GM23338 (cell line): ENCODE data around the gene WDR31. TPM values are rescaled to one million over a fixed set of nuclear protein-coding genes. Genes with fewer than 3 reads are reported as not detected.
"Not testable (repeated sequence)": the region's sequence is repeated elsewhere in the genome, so short reads cannot be mapped to it uniquely, and the experiment has no call there.

Source experiments
- ATAC-seq: fragments of 200-7000 bp; cut with Tn5 transposase; 3 replicates; pipeline ENCODE4 v1.9.1; 2020
- DNase-seq: peaks from one replicate; pipeline ENCODE4 v3.0.0-alpha.2; 2015; ENCODE audit warnings: low spot score
- H2AFZ ChIP-seq: fragments of 200-600 bp; sonication (generic); 2 replicates; pipeline ENCODE4 v1.8.0; 2016; ENCODE audit warnings: antibody characterized with exemption, mild to moderate bottlenecking, moderate library complexity
- H3F3A ChIP-seq: fragments of 200-600 bp; sonication (generic); replicated peaks from 2 replicates; pipeline ENCODE4 v1.8.0; 2017; ENCODE audit warnings: antibody characterized with exemption, mixed run types, low read depth
- H3K27ac ChIP-seq: fragments of 200-600 bp; sonication (generic); 2 replicates; pipeline ENCODE4 v1.6.1; 2016; ENCODE audit warnings: low read depth
- H3K27me3 ChIP-seq: fragments of 200-600 bp; sonication (generic); 2 replicates; pipeline ENCODE4 v1.8.0; 2016; ENCODE audit warnings: mild to moderate bottlenecking, mixed run types, moderate library complexity; ENCODE audit not compliant: insufficient read depth
- H3K36me3 ChIP-seq: fragments of 200-600 bp; sonication (generic); 2 replicates; pipeline ENCODE4 v1.8.0; 2016; ENCODE audit warnings: mild to moderate bottlenecking; ENCODE audit not compliant: insufficient read depth
- H3K4me1 ChIP-seq: fragments of 200-600 bp; sonication (generic); 2 replicates; pipeline ENCODE4 v1.8.0; 2016; ENCODE audit warnings: mild to moderate bottlenecking, moderate library complexity; ENCODE audit not compliant: insufficient read depth
- H3K4me2 ChIP-seq: fragments of 200-600 bp; sonication (generic); 2 replicates; pipeline ENCODE4 v1.7.1; 2017; ENCODE audit warnings: mixed run types
- H3K4me3 ChIP-seq: fragments of 200-600 bp; sonication (generic); 2 replicates; pipeline ENCODE4 v1.6.1; 2016; ENCODE audit warnings: mixed run types
- H3K79me2 ChIP-seq: fragments of 200-600 bp; sonication (generic); replicated peaks from 2 replicates; pipeline ENCODE4 v1.8.0; 2017; ENCODE audit warnings: mild to moderate bottlenecking; ENCODE audit not compliant: insufficient read depth
- H3K9me2 ChIP-seq: fragments of 200-600 bp; sonication (generic); 2 replicates; pipeline ENCODE4 v1.8.0; 2017; ENCODE audit not compliant: insufficient read depth
- H4K20me1 ChIP-seq: fragments of 200-600 bp; sonication (generic); replicated peaks from 2 replicates; pipeline ENCODE4 v1.8.0; 2017; ENCODE audit warnings: mild to moderate bottlenecking; ENCODE audit not compliant: insufficient read depth
- H3K27ac Mint-ChIP-seq: 2 replicates; pipeline ENCODE4 v1.8.0; 2020; ENCODE audit warnings: inconsistent platforms, mild to moderate bottlenecking, moderate library complexity, mixed read lengths
- H3K27me3 Mint-ChIP-seq: 3 replicates; pipeline ENCODE4 v1.8.0; 2022; ENCODE audit warnings: low read depth, mild to moderate bottlenecking, moderate library complexity, mixed read lengths, inconsistent platforms; ENCODE audit not compliant: insufficient read depth, poor library complexity
- H3K36me3 Mint-ChIP-seq: 3 replicates; pipeline ENCODE4 v1.8.0; 2021; ENCODE audit warnings: low read depth, mild to moderate bottlenecking, inconsistent platforms, moderate library complexity, mixed read lengths
- H3K4me1 Mint-ChIP-seq: 3 replicates; pipeline ENCODE4 v1.8.0; 2020; ENCODE audit warnings: mild to moderate bottlenecking, inconsistent platforms, mixed read lengths
- H3K4me3 Mint-ChIP-seq: 3 replicates; pipeline ENCODE4 v1.8.0; 2021; ENCODE audit warnings: moderate library complexity, mild to moderate bottlenecking, inconsistent platforms, mixed read lengths
- H3K9me3 Mint-ChIP-seq: 3 replicates; pipeline ENCODE4 v1.8.0; 2020; ENCODE audit warnings: moderate library complexity, mild to moderate bottlenecking, inconsistent platforms, mixed read lengths
- CTCF ChIP-seq, 2 experiments: fragments of 200-600 bp in 1 of 2; sonication (generic) in 1 of 2; conservative IDR thresholded peaks; 2 replicates each; pipeline versions ENCODE4 v1.5.1 to v1.6.1; 2016 to 2017; ENCODE audit warnings: antibody characterized with exemption in 2 of 2, low read depth in 2 of 2, mild to moderate bottlenecking in 2 of 2, moderate library complexity in 1 of 2
- EZH2 ChIP-seq: fragments of 200-600 bp; sonication (generic); IDR thresholded peaks from one replicate; pipeline ENCODE4 v1.8.0; 2017; ENCODE audit warnings: antibody characterized with exemption, mild to moderate bottlenecking, low read depth; ENCODE audit not compliant: unreplicated experiment
- EZH2phosphoT487 ChIP-seq: fragments of 200-600 bp; sonication (generic); IDR thresholded peaks from one replicate; pipeline ENCODE4 v1.8.1; 2018; ENCODE audit warnings: antibody characterized with exemption; ENCODE audit not compliant: unreplicated experiment
- NANOG ChIP-seq: IDR thresholded peaks from 2 replicates; pipeline ENCODE4 v1.6.1; 2016; ENCODE audit warnings: antibody characterized with exemption, borderline replicate concordance
- STAT1 ChIP-seq: IDR thresholded peaks from one replicate; pipeline ENCODE4 v1.6.1; 2016; ENCODE audit warnings: antibody characterized with exemption; ENCODE audit not compliant: unreplicated experiment
- polyA plus RNA-seq: library from polyadenylated mRNA; unstranded; fragments of >200 nt; fragmentation: Nextera tagmentation; extraction: Ambion mirVana; gene quantifications from 2 replicates; pipeline ENCODE4 v1.2.1, GENCODE V29; 2016
- total RNA-seq: library from RNA; depleted of rRNA; stranded (reverse); fragments of >200 nt; shearing (Covaris generic); gene quantifications from 2 replicates; pipeline ENCODE4 v1.2.3, GENCODE V29; 2014
- TF ChIP-seq, protein P1 (sequence below): IDR thresholded peaks from one replicate; pipeline ENCODE4 v1.6.1; 2018; ENCODE audit warnings: antibody characterized with exemption; ENCODE audit not compliant: unreplicated experiment

Gene WDR31
- total and polyA plus RNA-seq, 2 experiments from 2014 or later = 0.13 to 0.63 TPM

DNA sequence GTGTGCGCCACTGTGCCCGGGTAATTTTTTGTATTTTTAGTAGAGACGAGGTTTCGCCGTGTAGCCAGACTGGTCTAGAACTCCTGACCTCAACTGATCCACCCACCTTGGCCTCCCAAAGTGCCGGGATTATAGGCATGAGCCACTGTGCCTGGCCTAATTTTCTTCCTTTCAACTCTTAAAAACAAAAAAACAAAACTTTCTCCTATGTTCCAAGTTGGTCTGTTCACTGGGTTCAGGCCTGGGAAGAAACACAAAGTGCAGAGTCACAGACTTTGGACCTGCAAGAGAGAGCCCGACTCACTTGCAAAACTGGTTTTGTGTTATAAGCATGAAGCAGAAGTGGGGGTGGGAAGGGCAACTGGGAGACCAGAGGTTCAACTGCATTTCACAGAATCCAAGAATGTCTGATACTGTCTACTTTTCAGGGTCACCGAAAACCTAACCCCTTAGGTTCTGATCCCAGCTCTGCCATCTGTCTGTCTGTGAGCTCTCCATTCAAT is 41.9 kb upstream of the WDR31 start (continued):
- TF ChIP-seq EZH2 (no peak), CTCF (conservative IDR thresholded peaks at IDR 0.05; ENCODE audit: low read depth in 2 of 2) (no peak), NANOG (no peak), STAT1 (no peak), EZH2phosphoT487 (no peak)

- not testable (repeated sequence) for H3K27me3 ChIP-seq, H3F3A ChIP-seq, DNase-seq, ATAC-seq, H3K9me2 ChIP-seq, H3K27ac ChIP-seq, H3K4me2 ChIP-seq, H3K4me1 ChIP-seq, H3K27ac Mint-ChIP-seq, H4K20me1 ChIP-seq, H3K9me3 Mint-ChIP-seq, H2AFZ ChIP-seq, H3K79me2 ChIP-seq, H3K4me3 ChIP-seq, H3K36me3 ChIP-seq, H3K27me3 Mint-ChIP-seq, H3K4me3 Mint-ChIP-seq, H3K36me3 Mint-ChIP-seq
- peaks cover 14% of the 10 kb centered on the region for H3K4me1 Mint-ChIP-seq
Observed at GRCh38 chr9:113381441-113381840, 41.4 kb upstream of the WDR31 start.

DNA sequence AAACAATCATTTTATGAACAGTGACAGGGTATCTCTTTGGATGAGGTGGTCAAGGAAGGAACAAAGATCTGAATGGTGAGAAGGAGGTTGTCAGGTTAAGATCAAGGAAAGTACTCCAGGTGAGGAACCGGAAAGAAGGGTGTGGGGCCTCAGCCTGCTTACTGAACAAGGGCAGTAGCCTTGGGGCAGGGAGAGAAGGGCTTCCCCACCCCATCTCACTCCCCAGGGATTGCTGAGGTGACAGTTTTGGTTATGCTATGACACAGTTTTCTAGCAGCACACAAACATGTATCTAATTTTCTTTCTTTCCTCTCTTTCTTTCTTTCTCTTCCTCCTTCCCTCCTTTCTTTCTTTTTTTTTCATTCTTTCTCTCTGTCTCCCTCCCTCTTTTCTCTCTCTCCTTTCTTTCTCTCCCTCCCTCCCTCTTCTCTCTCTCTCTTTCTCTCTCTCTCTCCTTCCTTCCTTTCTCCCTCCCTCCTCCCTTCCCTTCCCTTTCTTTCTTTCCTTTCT is 40.8 kb upstream of the WDR31 start:
- no peaks in the 10 kb centered on the region for H3K9me2 ChIP-seq
- H3K4me3 ChIP-seq = no peak overlapping the region
- H3K4me2 ChIP-seq = no peak overlapping the region
- no peak overlapping the region for H3K27ac ChIP-seq
- no peaks in the 10 kb centered on the region for H3K27me3 ChIP-seq
- Mint-ChIP-seq H3K36me3 (no peaks in the 10 kb centered on the region), H3K27me3 (peaks cover 5% of the 10 kb centered on the region), H3K4me3 (no peak overlapping the region), H3K9me3 (no peaks in the 10 kb centered on the region; the same call in 2 of the 3 replicates), H3K27ac (no peak overlapping the region), H3K4me1 (peaks cover 14% of the 10 kb centered on the region)
- H2AFZ ChIP-seq = peak overlapping the region; percentile 56; the same call in 1 of the 2 replicates
- H3K36me3 ChIP-seq = no peaks in the 10 kb centered on the region
- H3F3A ChIP-seq = no peaks in the 10 kb centered on the region
- no peaks in the 10 kb centered on the region; the same call in 1 of the 2 replicates for H3K4me1 ChIP-seq
- DNase-seq = no peak
- H4K20me1 ChIP-seq = no peaks in the 10 kb centered on the region
- ATAC-seq = no peak
- H3K79me2 ChIP-seq = no peaks in the 10 kb centered on the region
- TF ChIP-seq NANOG (no peak), EZH2phosphoT487 (no peak), CTCF (conservative IDR thresholded peaks at IDR 0.05; ENCODE audit: low read depth in 2 of 2) (no peak)
- TF ChIP-seq, protein P1, sequence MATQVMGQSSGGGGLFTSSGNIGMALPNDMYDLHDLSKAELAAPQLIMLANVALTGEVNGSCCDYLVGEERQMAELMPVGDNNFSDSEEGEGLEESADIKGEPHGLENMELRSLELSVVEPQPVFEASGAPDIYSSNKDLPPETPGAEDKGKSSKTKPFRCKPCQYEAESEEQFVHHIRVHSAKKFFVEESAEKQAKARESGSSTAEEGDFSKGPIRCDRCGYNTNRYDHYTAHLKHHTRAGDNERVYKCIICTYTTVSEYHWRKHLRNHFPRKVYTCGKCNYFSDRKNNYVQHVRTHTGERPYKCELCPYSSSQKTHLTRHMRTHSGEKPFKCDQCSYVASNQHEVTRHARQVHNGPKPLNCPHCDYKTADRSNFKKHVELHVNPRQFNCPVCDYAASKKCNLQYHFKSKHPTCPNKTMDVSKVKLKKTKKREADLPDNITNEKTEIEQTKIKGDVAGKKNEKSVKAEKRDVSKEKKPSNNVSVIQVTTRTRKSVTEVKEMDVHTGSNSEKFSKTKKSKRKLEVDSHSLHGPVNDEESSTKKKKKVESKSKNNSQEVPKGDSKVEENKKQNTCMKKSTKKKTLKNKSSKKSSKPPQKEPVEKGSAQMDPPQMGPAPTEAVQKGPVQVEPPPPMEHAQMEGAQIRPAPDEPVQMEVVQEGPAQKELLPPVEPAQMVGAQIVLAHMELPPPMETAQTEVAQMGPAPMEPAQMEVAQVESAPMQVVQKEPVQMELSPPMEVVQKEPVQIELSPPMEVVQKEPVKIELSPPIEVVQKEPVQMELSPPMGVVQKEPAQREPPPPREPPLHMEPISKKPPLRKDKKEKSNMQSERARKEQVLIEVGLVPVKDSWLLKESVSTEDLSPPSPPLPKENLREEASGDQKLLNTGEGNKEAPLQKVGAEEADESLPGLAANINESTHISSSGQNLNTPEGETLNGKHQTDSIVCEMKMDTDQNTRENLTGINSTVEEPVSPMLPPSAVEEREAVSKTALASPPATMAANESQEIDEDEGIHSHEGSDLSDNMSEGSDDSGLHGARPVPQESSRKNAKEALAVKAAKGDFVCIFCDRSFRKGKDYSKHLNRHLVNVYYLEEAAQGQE = no peak
